OCI-LY7 (cell line): Measurements from ENCODE around the gene AOPEP.

Source experiments
- CTCF ChIP-seq: fragments of 200-600 bp; sonication (generic); conservative IDR thresholded peaks from 2 replicates; pipeline ENCODE4 v1.5.1; 2014; ENCODE audit warnings: mild to moderate bottlenecking, antibody characterized with exemption, low read length, moderate library complexity, mixed read lengths
- EZH2phosphoT487 ChIP-seq: fragments of 200-600 bp; sonication (generic); IDR thresholded peaks from 2 replicates; pipeline ENCODE4 v1.6.1; 2018; ENCODE audit warnings: low read depth, borderline replicate concordance, mild to moderate bottlenecking, mixed run types, antibody characterized with exemption, low read length, moderate library complexity, mixed read lengths

- no peak for TF ChIP-seq CTCF
- no peak for TF ChIP-seq EZH2phosphoT487
Observed at GRCh38 chr9:94754976-94755475, 28.5 kb downstream of the AOPEP start.
